GM12878 (cell line): ENCODE data around the gene ANHX. TPM values are rescaled to one million over a fixed set of nuclear protein-coding genes. Genes with fewer than 3 reads are reported as not detected.

Experiments used
- ATAC-seq: fragments of 200-7000 bp; cut with Tn5 transposase; 3 replicates; pipeline ENCODE4 v1.9.1; 2020; ENCODE audit warnings: mild to moderate bottlenecking, moderate library complexity
- BruUV-seq: library from RNA; stranded (reverse); fragments of 400-500 nt; replicated peaks from 2 replicates; lab custom pipeline; 2021; lab: Mats Ljungman, UMichigan
- CTCF ChIA-PET: fragments of 300-600 bp; sonication (Branson Sonifier 250); formaldehyde crosslinking; extraction: SDS; loops from one replicate; lab custom pipeline; 2021; ENCODE audit warnings: inconsistent platforms; lab: Yijun Ruan, JAX
- POLR2A ChIA-PET: fragments of 350-600 bp; formaldehyde crosslinking; extraction: SDS; loops from one replicate; lab custom pipeline; 2021; ENCODE audit warnings: inconsistent platforms; lab: Charles Lee
- RAD21 ChIA-PET: fragments of 300-600 bp; sonication (Branson Sonifier 250); formaldehyde crosslinking; loops from one replicate; lab custom pipeline; 2023; ENCODE audit warnings: antibody characterized with exemption; ENCODE audit not compliant: unreplicated experiment; lab: Charles Lee
- SMC1A ChIA-PET: fragments of 300-600 bp; sonication (Branson Sonifier 250); formaldehyde crosslinking; loops from one replicate; lab custom pipeline; 2023; ENCODE audit not compliant: unreplicated experiment, uncharacterized antibody; lab: Charles Lee
- DNase-seq: peaks from one replicate; pipeline ENCODE4 v3.0.0-alpha.2; 2011; ENCODE audit warnings: low read depth, low spot score
- FAIRE-seq: peaks from 3 replicates; lab custom pipeline; 2011; peaks lifted over from hg19 to GRCh38; lab: Jason Lieb, UNC
- H2AFZ ChIP-seq: 2 replicates; pipeline ENCODE4 v1.6.0; 2011; ENCODE audit warnings: low read depth, low read length, control low read depth; ENCODE audit not compliant: control insufficient read depth
- H3K27ac ChIP-seq: 2 replicates; pipeline ENCODE4 v1.5.1; 2011; ENCODE audit warnings: control low read depth; ENCODE audit not compliant: control insufficient read depth, insufficient read depth
- H3K27me3 ChIP-seq, 2 experiments: replicated peaks in 1 of 2; 2 replicates each; pipeline versions ENCODE4 v1.6.0 to v1.6.1; 2011; ENCODE audit warnings: low read length in 1 of 2; ENCODE audit not compliant: control insufficient read depth in 2 of 2, insufficient read depth in 2 of 2
- H3K36me3 ChIP-seq, 2 experiments: 2 replicates each; pipeline ENCODE4 v1.5.1; 2011; ENCODE audit warnings: low read length in 1 of 2; ENCODE audit not compliant: control insufficient read depth in 2 of 2, insufficient read depth in 2 of 2
- H3K4me1 ChIP-seq: 2 replicates; pipeline ENCODE4 v1.6.1; 2011; ENCODE audit warnings: mild to moderate bottlenecking, low read length, moderate library complexity, mixed read lengths; ENCODE audit not compliant: control insufficient read depth, insufficient read depth
- H3K4me2 ChIP-seq: 2 replicates; pipeline ENCODE4 v1.6.0; 2011; ENCODE audit warnings: control low read depth; ENCODE audit not compliant: control insufficient read depth, insufficient read depth
- H3K4me3 ChIP-seq: fragments of 200-600 bp; sonication (generic); 2 replicates; pipeline ENCODE4 v1.5.1; 2016
- H3K79me2 ChIP-seq: 2 replicates; pipeline ENCODE4 v1.6.0; 2011; ENCODE audit warnings: low read length; ENCODE audit not compliant: control insufficient read depth, insufficient read depth
- H3K9ac ChIP-seq: 2 replicates; pipeline ENCODE4 v1.8.0; 2011; ENCODE audit warnings: low read length, control low read depth, mixed read lengths; ENCODE audit not compliant: control insufficient read depth, insufficient read depth
- H3K9me3 ChIP-seq: replicated peaks from 3 replicates; pipeline ENCODE4 v1.5.1; 2011; ENCODE audit warnings: mild to moderate bottlenecking, low read length; ENCODE audit not compliant: control insufficient read depth, insufficient read depth
- H4K20me1 ChIP-seq: 2 replicates; pipeline ENCODE4 v1.6.0; 2011; ENCODE audit not compliant: control insufficient read depth, insufficient read depth
- BCLAF1 ChIP-seq: fragments of 450-650 bp; IDR thresholded peaks from 2 replicates; pipeline ENCODE4 v1.6.1; 2017; ENCODE audit warnings: antibody characterized with exemption, mild to moderate bottlenecking, moderate library complexity
- EZH2 ChIP-seq: IDR thresholded peaks from 2 replicates; pipeline ENCODE4 v1.6.1; 2012; ENCODE audit warnings: low read depth, mild to moderate bottlenecking, control low read depth, inconsistent platforms, low read length, borderline replicate concordance; ENCODE audit not compliant: control insufficient read depth
- LARP7 ChIP-seq: fragments of 450-650 bp; IDR thresholded peaks from 2 replicates; pipeline ENCODE4 v1.6.1; 2017; ENCODE audit warnings: mild to moderate bottlenecking
- MTA2 ChIP-seq: fragments of 450-650 bp; IDR thresholded peaks from 2 replicates; pipeline ENCODE4 v1.6.1; 2016; ENCODE audit warnings: low read depth, mild to moderate bottlenecking, moderate library complexity
- RELB ChIP-seq: fragments of 450-650 bp; IDR thresholded peaks from 2 replicates; pipeline ENCODE4 v1.6.1; 2017; ENCODE audit warnings: low read depth, mild to moderate bottlenecking, moderate library complexity
- ZBTB40 ChIP-seq: fragments of 450-650 bp; IDR thresholded peaks from 2 replicates; pipeline ENCODE4 v1.6.1; 2016; ENCODE audit warnings: mild to moderate bottlenecking, moderate library complexity, borderline replicate concordance
- WGBS: methylation state at CpG from one replicate; pipeline ENCODE4 v1.1.6; 2016; ENCODE audit warnings: low lambda C conversion rate; ENCODE audit not compliant: insufficient replicate concordance, insufficient coverage; ENCODE audit errors: missing lambda C conversion rate; 5-methylcytosine and 5-hydroxymethylcytosine counted together
- in situ Hi-C: fragments of 300-500 bp; cut with MboI; formaldehyde crosslinking; loops from 9 replicates; pipeline ENCODE4 v1.14.3; 2018; ENCODE audit warnings: mixed read lengths
- intact Hi-C: fragments of 100-400 bp; cut with micrococcal nuclease; formaldehyde crosslinking; loops from one replicate; pipeline ENCODE4 v1.14.2; 2022; ENCODE audit not compliant: unreplicated experiment
- polyA plus RNA-seq, 11 experiments: library from polyadenylated mRNA; depleted of rRNA in 4 of 11; unstranded in 6 of 11; stranded (reverse) in 5 of 11; fragments of >200 nt; fragmentation: Nextera tagmentation in 4 of 11; fragmentation: Illumina TruSeq in 1 of 11; extraction: Ambion mirVana in 4 of 11; extraction: Trizol in 1 of 11; gene quantifications; 1 replicate in 1 of 11; 2 replicates in 10 of 11; pipeline versions ENCODE4 v1.2.1 to v1.2.3, GENCODE V29; 2011 to 2016; ENCODE audit warnings: inconsistent platforms in 2 of 11, missing spikeins in 2 of 11, low read depth in 1 of 11
- total RNA-seq, 4 experiments: library from RNA; depleted of rRNA in 3 of 4; stranded (reverse); fragments of >200 nt in 3 of 4; fragmentation: Illumina TruSeq in 1 of 4; extraction: Trizol in 1 of 4; gene quantifications; 2 replicates each; pipeline versions ENCODE4 v1.2.1 to v1.2.3, GENCODE V29; 2013 to 2021

ANHX gene
- total and polyA plus RNA-seq, 10 of the 15 experiments (the other 5 are each of a cell fraction or from before 2014, with no cell fraction given): not detected

GRCh38 chr12:133236144-133236543 is 467 bp upstream of the ANHX start:
- ATAC-seq (no peak), FAIRE-seq (no peak), DNase-seq (no peak)
- Histone ChIP-seq H3K27ac (no peak overlapping the region), H3K27me3 (no peaks in the 10 kb centered on the region), H3K9me3 (no peaks in the 10 kb centered on the region; the same call in 2 of the 3 replicates), H3K4me3 (no peak overlapping the region), H3K4me1 (no peaks in the 10 kb centered on the region), H3K9ac (no peak overlapping the region), H3K79me2 (no peaks in the 10 kb centered on the region), H2AFZ (no peak overlapping the region), H4K20me1 (no peaks in the 10 kb centered on the region), H3K36me3 (no peaks in the 10 kb centered on the region), H3K4me2 (no peak overlapping the region)
- 97% methylated on average over 11 of the region's 44 CpGs for WGBS
- intact Hi-C loops (no loop called here), in situ Hi-C loops (no loop called here)
- RAD21 ChIA-PET: no interaction called here
- POLR2A ChIA-PET: no interaction called here
- no TSS peak for BruUV-seq
- CTCF ChIA-PET: no interaction called here
- SMC1A ChIA-PET: no interaction called here
- no peak for TF ChIP-seq RELB

- Histone ChIP-seq H3K4me3 (no peak overlapping the region), H2AFZ (no peak overlapping the region), H3K27ac (no peak overlapping the region), H4K20me1 (no peaks in the 10 kb centered on the region), H3K4me1 (no peaks in the 10 kb centered on the region), H3K9me3 (no peaks in the 10 kb centered on the region; the same call in 2 of the 3 replicates), H3K79me2 (no peaks in the 10 kb centered on the region), H3K9ac (no peak overlapping the region), H3K36me3 (no peaks in the 10 kb centered on the region), H3K4me2 (no peak overlapping the region), H3K27me3 (no peaks in the 10 kb centered on the region)
- WGBS: 70% methylated on average over 11 of the region's 20 CpGs
- SMC1A ChIA-PET: no interaction called here
- CTCF ChIA-PET: no interaction called here
- in situ Hi-C loops (no loop called here), intact Hi-C loops (no loop called here)
- DNase-seq (no peak), FAIRE-seq (no peak), ATAC-seq (no peak)
- no peak for TF ChIP-seq ZBTB40
- TF ChIP-seq BCLAF1: no peak
- no peak for TF ChIP-seq MTA2
- TF ChIP-seq LARP7: no peak
- TF ChIP-seq EZH2: no peak
- RAD21 ChIA-PET: no interaction called here
- BruUV-seq: no TSS peak
- POLR2A ChIA-PET: no interaction called here
These were observed 706 bp downstream of the ANHX start for GRCh38 chr12:133234971-133235370.
